T follicular helper cell (primary cell): Measurements from ENCODE around the gene C12orf57.

Source experiments
- DNase-seq: peaks from one replicate; pipeline ENCODE4 v3.0.0-alpha.2; 2020; ENCODE audit warnings: low read depth

Gene C12orf57

GRCh38 chr12:6964605-6965025 is 20.8 kb downstream of the C12orf57 start:
- no peak for DNase-seq

- DNase-seq: peak; percentile 83
These were observed 21.3 kb downstream of the C12orf57 start for GRCh38 chr12:6965026-6965661.

GRCh38 chr12:6965714-6966113 is 21.9 kb downstream of the C12orf57 start:
- DNase-seq: no peak

- no peak for DNase-seq
These were observed 22.5 kb downstream of the C12orf57 start for GRCh38 chr12:6966351-6966750.

- no peak for DNase-seq
These were observed 23.9 kb downstream of the C12orf57 start for GRCh38 chr12:6967651-6968100.

- DNase-seq: no peak
These were observed 24.6 kb downstream of the C12orf57 start for GRCh38 chr12:6968426-6968825.

- DNase-seq: no peak
These were observed 26.3 kb downstream of the C12orf57 start for GRCh38 chr12:6970096-6970527.

GRCh38 chr12:6974180-6974579 is 30.4 kb downstream of the C12orf57 start:
- no peak for DNase-seq

GRCh38 chr12:6975297-6976032 is 31.6 kb downstream of the C12orf57 start:
- DNase-seq: no peak

GRCh38 chr12:6977653-6978052 is 33.8 kb downstream of the C12orf57 start:
- no peak for DNase-seq

- no peak for DNase-seq
These were observed 34.4 kb downstream of the C12orf57 start for GRCh38 chr12:6978188-6978587.

GRCh38 chr12:6978611-6979011 is 34.8 kb downstream of the C12orf57 start:
- DNase-seq: no peak

- DNase-seq: no peak
These were observed 35.2 kb downstream of the C12orf57 start for GRCh38 chr12:6979021-6979420.

- DNase-seq: no peak
These were observed 35.6 kb downstream of the C12orf57 start for GRCh38 chr12:6979453-6979852.

- no peak for DNase-seq
These were observed 36.3 kb downstream of the C12orf57 start for GRCh38 chr12:6980075-6980474.

- DNase-seq: no peak
These were observed 36.9 kb downstream of the C12orf57 start for GRCh38 chr12:6980740-6981139.

GRCh38 chr12:6981152-6982052 is 37.6 kb downstream of the C12orf57 start:
- DNase-seq: no peak

GRCh38 chr12:6982532-6982931 is 38.7 kb downstream of the C12orf57 start:
- no peak for DNase-seq

GRCh38 chr12:6987956-6988553 is 44.2 kb downstream of the C12orf57 start:
- DNase-seq: no peak
